ENCODE data around the gene PDE7B.
A peak's percentile ranks its signal among the peaks of the same experiment; 100 is the strongest.

The PDE7B gene

DNA sequence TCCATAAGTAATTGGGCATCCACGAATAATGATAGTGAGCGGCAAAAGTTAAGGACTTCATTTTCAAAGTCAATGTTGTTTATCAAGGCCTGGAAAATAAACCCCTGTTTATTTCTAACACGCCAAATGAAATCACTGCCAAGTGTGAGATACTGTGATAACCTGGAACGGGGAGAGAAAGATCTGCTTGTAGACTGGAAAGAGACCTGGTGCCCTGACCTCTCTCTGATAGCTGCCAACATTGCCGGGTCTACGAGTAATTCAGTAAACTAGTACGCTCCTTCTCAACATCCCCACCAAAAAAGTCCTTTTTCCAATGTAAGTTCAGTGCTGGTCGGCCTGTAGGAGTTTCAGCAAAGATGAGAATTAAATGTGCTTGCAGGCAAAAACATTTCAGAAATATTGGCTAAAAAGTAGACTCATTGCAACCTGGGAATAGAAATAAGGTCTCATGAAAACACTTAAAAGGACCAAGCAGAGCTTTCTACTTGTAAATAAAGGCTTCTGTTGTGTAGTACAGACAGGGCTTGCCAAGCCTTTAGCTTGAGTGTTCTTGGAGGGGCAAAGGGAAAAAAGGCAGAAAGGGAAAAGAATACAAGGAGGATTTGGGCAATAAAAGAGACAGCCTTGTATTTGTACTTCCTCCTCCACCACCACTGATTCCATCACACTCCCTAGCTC lies 43.9 kb downstream of the PDE7B start:
- no peak for DNase-seq

DNA sequence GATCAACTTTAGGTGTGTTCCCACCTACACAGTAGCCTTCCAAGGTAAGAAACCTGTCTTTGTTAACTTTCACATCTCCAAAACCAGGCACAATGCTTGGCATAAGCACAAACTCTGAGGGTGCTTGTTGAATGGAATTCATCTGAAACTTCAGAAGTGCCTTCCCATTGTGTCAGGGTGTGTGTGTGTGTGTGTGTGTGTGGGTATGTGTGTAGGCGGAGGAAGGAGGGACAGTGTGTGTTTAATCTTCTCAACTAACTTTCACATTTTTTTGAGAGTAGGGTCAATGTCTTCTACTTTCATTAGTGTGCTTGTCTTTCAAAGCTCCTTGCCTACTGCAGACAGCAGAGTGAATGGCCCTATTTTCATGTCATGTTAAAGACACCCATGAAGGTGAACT lies 45.6 kb downstream of the PDE7B start:
- DNase-seq = no peak

DNA sequence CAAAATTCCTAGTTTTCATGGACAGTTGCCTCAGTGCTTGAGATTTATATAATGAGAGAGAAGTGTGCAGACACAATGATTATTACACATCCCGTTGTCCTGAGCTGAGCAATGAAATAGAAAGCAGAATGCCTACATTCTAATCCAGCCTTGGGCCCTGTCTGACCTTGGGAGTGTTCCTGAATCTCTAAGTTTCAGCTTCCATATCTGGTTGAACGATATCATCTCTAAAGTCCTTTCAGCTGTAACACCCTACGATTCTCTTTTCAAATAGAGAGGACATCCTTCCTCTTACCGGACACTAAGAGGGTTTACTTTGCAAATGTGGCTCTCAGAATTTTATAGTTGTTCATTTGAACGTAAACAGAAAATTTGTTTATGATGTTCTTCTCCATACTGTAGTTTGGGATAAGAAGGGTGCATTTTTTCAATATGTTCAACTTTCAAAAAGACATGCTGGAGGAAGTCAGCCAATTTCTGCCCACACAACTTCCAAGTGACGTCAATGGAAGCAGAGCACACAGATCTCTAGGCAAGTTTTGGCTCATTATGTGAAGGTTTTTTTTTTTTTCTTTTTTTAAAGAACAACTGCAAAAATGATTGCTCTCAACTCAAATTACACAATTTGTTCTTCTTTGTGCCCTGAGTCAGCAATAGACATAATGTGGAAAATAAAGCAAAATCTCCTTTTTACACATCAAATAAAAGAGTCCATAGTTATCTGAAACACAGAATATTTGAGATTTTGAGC lies 50.4 kb downstream of the PDE7B start:
- no peak for DNase-seq

DNA sequence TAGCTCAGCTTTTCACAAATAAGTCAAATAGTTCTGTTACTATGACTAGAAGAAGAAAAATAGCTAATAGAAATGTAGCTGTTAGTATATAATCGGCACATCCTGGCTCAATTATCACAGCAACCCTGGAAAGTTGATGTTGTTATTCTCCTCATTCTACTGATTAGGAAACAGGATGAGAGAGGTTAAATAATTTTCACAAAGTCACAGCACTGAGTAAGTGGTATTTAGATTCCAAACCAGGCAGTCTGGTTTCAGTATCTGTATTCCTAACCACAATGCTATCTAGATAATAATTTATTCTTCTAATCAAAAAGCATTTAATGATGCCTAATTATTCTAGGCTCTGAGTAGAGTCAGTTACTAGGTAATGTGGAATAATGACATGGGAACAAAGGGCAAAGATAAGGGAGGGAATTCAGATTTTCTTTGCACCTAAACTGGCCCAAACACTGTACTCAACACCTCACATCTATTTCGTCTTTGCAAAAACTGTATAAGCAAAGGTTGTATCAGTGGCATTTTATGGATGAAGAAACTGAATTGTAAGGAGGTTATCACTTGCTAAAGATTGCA lies 51.3 kb downstream of the PDE7B start:
- DNase-seq = no peak

DNA sequence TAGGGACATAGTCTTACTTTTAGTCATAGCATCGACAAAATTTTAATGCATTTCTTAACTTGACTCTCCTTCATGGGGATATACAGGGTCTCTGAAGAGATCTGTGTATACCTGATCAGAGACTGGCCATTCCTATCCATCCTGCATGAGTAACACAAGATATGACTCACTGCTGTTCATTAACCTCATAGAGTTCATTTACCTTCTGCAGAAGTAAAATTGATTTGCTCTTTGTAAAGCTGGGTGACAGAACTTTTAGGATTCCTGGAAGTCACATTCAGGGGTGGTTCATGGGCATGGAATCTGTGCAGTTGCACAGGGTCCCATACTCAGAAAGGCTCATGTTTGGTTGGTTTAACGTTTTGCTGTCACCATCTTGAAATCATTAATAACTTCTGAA lies 53.2 kb downstream of the PDE7B start:
- DNase-seq = no peak

DNA sequence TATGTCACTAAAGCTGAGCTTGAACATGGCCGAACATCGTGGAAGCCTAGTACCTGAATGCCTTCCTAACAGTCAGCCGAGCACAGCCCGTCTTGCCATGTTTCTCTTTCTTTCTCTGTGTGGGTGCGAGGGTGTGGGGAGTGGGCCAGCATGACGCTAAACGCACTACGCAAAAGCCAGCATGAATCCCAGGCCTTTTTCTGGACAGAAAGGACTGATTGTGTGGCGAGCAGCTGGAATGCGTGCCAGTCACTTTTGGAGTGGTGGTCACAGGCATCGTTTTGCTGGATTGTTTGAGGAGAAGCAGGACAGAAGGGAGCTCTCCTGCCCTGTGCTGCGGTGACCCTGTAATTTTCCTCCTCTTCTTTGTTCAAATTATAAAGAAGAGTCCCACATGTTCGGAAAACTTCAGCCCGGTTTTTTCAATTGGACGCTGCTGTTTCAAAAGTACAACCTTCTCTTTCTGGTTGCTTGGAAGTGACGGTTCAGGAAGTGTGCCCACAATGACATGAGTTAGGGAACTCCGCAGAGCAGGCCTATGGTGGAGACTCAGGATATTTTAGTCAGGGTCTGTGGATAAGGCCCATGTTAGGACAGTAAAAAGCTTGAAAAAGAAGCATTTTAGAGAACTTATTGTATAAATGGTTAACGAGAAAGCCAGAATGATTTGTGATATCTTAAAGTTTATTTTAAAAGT lies 54.3 kb downstream of the PDE7B start:
- DNase-seq = no peak

DNA sequence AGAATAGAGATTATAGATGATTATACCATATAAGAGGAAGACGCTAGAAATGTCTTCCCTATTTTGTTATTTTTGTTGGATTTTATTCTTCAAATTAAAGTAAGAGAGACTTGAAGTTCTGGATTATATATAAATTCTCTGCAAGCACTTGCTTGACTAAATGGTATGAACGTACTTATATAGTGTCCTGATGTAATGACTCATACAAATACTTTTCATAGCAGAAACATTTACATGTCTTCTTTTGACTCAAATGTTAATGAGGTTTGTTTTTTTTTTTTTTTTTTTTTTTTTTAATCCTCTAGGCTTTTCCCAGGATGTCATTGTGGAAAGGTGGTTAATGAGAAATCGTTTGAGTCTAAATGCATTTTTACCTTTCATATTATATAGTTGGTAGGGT lies 55.0 kb downstream of the PDE7B start:
- no peak for DNase-seq

DNA sequence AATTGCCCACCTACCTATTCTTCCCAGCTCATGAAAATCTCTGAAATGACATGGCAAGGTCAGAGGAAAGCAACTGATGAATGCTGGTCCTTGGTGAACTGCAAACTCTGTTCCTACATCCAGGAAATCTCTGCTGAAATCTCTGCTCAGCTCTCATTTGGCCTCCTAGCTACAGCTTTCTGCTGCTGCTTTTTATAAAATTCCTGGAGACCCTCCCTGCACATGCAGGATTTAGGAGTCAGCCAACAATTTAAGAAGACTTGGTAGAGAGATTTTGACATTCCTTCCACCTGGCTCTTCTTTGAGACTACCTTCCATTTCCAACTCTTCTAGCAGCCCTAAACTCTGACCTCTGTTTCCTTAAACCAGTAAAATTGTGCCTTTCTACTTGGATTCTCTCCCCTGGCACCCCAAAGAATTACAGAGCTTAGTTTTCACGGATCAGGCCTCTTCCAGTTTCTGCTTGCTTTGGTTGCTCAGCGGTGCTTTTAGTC lies 55.5 kb downstream of the PDE7B start:
- no peak for DNase-seq

DNA sequence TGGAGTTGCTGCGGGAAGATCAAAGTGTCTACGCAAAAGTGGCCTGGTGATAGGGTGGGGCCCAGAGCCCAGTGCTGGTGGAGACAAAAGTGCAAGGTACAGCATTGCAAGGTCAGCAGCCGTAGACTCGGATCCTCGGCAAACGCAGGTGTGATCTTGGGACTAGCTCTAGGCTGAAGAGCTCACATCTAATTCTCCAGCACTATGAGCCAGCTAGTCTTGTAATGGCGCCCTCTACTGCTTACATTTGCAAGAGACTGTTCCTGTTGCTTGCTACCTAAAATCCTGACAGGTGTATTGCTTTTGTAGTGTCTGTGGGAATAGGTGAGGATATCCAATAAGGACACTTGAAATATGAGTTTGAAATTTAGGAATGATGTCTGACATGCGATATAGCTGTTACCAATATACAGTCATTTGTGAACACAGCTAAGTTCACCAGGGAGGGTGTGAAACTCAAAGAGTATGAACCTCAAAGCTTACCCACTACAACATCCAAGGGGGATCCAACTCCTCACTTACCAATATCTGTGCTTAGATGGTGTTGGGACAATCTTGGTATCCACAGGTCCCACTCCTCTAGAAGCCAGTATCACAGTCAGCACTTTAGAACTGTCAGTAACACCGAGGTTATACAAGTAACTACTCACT lies 58.4 kb downstream of the PDE7B start:
- DNase-seq = peak; percentile 78

DNA sequence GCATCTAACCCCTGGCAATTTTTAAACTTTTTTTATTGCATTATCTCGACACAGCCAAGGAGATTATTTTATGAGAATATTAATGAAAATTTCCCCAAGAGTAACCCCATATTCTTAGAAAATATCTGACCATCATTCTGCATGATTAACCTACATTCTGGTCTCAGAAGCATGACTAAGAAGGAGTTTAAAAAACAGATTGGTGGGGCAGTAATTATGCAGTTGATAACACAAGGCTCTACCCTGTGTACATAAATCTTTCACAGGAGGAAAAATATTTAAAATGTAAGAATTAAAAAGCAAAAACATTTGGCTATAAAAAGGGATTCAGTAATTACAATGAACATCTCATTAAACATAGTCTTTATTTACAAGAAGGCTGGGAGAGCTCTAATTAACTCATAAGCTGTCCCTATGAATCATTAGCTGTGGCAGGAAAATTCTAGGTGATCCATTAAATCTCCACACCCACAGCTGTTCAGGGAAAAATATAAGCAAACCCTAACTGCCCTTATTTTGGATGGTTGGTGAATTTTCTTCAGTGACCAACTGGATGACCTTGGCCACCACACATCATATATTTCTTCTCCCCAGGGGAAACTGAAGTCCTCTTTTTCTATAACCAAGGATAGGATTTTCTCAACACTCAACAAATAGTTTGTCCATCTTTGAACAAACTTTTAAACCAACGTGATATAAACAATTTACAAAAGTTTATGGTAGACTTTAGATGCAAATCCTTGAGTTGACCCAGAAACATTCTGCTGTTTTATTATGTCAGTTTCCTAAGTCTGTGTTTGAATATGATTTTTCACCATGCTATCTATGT lies 59.5 kb downstream of the PDE7B start:
- no peak for DNase-seq

DNA sequence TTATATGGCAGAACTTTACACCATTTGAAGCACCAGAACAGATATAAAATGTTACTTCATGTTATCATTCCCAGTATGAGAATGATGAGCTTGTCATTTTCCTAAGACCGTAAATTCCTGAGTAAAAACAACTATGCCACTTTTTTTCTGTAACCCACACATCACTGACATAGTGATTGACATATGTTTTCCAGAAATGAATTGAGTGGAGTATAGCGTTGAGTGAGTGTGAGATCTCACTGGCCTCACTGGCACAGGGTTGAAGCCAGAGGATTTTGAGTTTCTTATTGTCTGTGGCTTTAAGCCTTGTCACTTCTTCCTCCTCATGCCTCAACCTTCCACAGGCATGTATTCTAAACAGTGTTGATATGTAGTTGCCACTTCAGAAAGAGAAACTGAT lies 62.3 kb downstream of the PDE7B start:
- no peak for DNase-seq

DNA sequence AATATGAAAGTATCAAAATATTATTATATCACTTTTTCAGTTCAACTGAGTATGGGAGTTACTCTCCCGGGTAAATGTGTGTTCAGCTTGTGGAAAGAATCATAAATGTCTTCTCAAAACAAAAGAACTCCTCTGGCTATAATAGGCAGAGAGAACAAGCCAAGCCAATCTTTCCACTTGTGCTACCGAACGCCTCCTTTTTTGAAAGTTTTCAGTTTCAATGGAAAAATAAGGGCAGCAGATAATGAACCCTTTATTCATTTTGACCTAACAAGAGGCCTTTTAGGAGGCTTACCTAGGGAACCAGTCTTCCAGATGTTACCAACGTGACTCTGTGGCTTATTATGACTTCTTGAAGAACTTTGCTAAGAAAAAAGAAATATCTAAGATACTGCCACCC lies 67.5 kb downstream of the PDE7B start:
- no peak for DNase-seq

DNA sequence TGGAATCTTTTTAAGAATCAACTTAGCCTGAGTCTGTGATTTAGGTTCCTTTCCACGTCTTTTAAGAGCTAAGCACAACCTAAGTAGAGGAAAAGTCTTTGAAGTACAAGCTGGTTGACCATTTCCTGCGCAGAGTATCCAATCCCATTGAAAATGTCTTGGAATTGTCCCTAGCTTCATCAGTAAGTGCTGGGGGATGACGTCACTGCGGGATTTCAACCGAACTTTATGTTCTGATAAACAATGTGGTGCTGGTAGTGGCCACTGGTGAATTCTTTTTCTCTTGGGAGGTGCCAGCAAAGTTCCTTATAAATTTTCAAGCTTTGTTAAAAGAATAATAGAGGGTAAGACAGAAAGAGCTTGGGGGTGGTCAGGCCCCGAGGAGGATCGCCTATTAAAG lies 69.2 kb downstream of the PDE7B start:
- DNase-seq = no peak

DNA sequence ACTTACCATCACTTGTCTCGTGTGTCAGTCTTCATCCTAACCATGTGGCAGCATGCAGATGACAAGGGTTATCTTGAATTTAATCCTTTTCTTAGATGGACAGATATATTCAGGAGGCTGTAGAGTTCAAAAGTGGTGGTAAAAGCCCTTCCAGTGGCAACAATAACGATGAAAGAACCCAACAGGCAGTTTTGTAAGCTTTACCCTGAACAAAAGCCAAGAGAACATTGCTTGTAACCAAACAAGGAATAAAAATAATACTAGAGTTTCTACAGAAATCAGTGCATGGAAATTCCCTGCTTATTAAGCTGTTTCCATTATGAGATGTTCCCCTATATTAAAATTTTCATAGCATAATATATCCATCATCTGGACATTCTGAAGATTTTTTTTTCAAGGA lies 69.7 kb downstream of the PDE7B start:
- DNase-seq = no peak

DNA sequence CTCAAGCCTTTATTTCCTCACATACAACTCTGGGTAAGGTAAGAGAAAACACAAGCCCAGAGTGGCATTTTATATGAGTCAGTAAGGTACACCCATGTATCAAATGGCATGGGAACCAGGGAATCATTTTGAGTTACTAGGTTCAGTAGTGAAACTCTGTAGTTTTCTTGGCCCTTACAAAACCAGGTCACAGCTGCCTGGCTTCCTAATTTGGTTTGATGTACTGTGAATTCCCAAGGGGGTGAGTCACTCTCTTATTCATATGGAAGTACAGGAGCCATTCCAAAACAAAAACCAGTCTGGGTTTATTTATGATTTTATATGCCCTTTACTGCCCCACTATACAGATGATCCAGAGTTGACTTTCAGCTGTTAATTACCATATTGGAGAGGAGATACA lies 70.7 kb downstream of the PDE7B start:
- no peak for DNase-seq

DNA sequence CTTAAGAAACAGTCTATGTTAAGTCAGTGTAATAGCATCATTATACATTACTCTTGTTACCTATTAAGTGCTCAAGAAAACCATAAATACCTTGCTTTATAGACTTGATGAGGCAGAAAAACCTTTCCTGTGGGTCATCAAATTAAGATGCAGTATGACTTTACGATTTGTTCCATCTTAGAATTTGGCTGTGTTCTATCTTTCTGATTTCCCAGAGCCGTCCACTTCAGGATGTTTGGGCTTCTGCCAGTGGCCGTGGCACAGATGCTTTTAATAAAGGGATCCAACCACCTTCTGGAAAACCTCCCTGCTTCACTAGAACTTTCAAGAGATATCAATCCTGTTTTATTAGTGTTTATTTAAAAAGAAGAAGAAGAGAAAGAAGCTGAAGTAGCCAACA lies 71.2 kb downstream of the PDE7B start:
- no peak for DNase-seq

DNA sequence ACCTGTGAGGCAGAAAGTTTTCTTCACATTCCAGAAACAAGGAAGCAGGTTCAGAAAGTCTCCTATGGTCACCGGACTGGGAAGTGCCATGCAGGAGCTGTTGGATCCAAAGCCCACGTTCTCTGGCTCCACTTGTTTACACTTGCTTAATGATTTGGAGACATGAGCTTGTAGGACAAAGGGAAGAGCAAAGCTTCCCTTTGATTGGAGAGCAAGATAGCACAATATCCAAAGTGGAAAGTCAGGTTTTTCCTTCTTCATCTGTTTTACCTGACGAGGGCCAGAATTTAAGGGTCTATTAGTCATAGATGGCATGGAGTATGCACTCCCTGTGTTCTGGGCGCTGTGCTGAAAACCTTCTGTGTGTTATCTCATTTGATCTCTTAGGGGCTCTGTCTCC lies 81.2 kb downstream of the PDE7B start:
- DNase-seq = no peak

DNA sequence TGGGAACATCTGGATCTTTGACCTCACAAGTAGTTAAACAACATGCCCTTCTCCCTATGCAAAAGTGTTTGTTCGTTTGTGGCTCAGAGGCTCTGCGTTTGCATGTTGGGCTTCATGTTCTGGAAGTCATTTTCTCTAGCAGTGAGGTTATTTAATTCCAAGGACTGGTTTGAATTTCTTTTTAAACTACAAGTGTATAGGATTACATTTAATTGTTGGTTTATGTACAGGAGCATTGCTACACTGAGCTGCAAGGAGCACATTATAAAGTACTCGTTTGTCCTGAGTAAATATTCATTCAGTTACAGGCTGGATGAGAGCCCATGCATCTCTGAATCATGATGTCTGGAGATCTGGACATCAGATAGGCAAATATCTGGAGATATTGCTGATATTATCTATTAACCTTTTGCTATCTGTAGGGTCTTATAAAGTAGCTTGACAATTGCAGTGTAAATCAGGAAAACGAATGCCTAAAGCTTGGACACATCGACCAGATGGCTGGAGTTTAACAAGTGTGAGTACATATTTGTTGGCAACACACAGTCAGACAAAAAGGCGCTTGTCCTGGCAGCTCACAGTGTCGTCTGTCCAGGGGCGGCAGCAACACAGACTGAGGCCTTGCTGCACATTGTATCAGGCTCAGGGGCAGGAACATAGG lies 84.6 kb downstream of the PDE7B start:
- DNase-seq = no peak

DNA sequence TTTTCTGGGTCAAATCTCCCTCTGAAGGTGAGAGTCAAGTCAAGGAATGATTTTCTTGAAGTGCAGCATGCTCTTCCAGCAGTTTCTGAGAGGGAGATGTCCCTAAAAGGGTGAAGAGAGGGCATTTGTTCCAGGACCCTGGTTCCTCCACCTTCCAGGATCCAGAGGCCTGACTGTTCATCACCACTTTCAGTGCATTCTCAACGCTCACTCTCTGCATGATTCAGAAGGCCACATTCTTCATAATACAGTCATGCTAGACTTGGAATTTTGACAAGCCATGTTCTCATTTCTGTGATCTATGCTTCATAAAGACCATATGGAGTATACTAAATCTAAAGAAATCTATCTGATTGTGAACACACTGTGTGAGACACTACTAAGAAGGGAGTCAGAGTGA lies 85.1 kb downstream of the PDE7B start:
- DNase-seq = no peak

DNA sequence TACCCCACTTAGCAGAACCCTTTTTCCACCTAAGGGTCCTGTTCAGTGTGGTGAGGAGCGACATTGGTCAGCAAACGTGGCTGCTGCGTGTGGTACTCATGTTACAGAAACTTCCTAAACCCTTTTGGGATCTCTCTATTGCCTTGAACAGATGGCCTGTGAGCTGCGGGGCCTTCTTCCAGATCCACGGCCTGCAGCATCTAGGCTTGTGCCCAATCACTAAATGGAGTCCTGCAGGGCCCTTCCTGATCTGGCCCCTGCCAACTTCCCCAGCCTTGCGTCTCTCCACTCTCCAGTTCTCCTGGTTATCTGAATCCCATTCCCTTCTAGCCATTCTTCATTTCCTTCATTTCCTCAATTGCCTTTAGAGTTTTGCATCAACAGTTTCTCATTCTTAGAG lies 85.6 kb downstream of the PDE7B start:
- no peak for DNase-seq

DNA sequence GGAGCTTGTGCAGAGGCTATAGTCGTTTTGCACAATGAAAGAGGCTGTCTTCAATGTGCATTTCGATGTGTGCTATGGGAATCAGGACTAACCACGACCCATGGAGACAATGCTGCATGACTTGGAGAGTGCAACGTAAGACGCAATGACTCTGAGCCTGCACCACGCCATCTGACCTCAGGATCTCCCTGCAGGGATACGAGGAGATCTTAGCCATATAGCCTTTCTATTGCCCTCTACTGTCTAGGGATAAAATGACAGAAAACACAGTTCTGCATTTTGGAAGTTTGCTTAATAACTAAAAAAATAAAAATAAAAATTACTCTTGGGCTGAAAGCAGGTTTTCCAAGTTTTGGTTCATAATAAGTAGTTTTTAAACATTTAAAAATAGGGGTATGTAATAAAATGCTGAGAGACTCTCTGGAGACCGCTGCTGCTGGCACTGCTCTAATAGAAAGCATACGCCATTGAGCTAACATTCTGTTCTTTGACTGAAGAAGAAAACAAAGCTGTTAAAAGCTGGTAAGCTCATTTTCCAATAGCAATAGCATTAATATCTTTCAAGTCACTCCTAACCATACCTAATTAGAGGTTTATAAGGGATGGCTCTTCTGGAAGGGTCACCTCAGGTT lies 87.2 kb downstream of the PDE7B start:
- DNase-seq = no peak

Measured in CD4-positive, alpha-beta T cell treated with Interleukin-21 for 1 hour (primary cell).